GM18870 (cell line): ENCODE measurements around the gene ARG2.

Experiments
- ATAC-seq: cut with Tn5 transposase; IDR thresholded peaks from one replicate; pipeline ENCODE4 v1.9.1; 2021; ENCODE audit warnings: moderate library complexity; ENCODE audit not compliant: unreplicated experiment

The ARG2 gene

GRCh38 chr14:67633451-67634147 is 13.9 kb downstream of the ARG2 start:
- no peak for ATAC-seq

DNA sequence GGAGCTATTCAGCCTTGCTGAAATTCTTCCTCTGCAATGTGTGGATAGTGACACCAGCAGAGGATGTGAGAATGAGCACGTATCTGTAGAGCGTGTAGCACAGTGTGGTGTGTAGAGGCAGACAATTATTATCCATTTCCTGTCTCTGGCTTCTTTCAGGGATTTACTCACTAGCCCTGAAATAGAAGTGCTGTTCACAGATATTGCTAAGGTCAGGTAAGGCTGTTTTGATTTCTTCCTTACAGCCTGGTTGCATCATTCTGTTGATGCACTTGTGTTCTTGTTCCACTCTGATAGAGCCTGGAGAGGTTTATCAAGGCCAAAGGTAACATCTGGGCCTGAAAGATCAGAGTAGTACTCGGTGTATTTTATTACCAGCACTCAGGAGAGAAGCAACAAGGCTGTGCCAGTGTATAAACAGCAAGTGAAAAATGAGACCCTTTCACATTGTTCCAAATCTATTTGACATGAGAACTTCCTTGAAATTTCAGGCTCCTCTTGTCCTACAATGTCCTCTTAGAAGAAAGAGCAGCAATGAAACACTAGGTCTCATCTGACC is 16.7 kb downstream of the ARG2 start:
- peak; percentile 63 for ATAC-seq

DNA sequence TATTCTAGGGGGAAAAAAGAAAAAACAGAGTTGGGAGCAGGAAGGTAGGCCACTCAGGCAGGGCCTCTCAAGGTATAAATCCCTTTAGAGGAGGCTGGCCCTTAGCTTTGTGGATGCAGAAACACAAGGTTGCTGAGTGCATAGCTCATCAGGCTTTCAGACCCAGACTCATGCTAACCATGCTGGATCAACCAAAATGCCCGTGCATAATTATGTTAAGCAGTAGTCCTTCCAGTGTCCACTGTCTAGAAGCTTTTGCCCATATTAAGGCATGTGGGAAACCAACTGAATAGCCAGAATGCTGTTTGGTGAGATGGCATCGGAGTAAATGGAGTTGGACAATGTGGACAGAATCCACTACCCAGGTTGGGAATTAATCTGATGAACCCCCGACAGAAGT is 18.9 kb downstream of the ARG2 start:
- ATAC-seq = no peak

DNA sequence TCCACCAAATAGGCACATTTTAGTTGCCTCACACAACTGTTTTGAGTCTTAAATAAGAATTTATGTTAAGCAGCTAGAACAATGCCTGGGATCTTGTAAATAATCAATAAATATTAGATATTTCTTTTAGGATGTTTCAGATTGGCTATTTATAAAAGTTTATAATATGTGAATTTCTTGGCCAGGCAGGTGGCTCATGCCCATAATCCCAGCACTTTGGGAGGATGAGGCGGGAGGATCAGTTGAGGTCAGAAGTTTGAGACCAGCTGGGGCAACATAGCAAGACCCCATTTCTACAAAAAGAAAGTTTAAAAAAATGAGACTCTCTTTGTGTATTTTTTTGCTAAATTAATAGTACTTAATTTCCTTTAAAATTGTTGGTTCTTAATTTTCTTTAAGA is 21.8 kb downstream of the ARG2 start:
- no peak for ATAC-seq

DNA sequence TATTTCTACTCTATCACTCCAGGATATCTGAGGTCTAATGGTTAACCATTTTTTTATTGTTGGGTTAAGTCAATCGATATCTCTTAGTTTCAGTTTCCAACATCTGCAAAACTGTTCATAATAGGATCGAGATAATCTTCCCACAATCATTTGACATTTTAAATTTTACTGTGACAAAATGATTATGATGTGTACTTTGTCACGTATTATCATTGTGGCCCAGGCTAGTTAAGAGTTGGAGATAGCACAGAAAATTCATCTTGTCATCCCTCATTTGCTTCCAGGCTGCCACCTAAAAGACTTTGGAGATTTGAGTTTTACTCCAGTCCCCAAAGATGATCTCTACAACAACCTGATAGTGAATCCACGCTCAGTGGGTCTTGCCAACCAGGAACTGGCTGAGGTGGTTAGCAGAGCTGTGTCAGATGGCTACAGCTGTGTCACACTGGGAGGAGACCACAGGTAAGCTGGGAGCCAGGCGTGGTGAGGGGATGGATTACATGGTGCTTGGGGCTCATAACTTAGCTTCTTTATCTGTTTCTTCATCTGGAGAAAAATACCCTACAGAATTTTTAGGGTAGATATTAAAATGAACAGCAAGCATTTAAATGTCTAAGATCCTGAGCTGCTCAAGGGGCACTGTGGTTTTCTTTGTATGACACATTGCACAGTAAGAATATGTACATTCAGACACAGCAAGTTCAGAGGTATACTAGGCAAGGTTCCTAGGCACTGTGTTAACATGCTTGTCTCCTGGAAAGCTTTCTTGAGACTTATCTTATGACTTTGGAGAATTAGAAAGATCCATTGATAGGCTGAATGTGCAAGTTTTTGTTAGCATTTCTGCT is 22.4 kb downstream of the ARG2 start:
- ATAC-seq = no peak

GRCh38 chr14:67643713-67644112 is 24.0 kb downstream of the ARG2 start:
- ATAC-seq = no peak

DNA sequence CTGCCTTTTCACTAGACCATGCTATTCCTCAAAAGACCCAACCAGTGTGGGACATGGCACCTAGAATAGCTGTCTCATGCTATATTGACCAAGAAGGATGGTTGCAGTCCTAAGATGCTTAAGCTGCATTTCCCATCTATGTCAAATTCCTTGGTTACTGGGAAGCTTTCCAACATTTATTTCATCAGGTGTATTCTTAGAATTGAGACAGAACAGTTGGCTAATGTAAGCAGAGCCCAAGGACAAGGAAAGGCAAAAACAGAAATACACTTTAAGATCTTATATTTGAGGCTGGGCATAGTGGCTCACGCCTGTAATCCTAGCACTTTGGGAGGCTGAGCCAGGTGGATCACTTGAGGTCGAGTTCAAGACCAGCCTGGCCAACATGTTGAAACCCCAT is 24.7 kb downstream of the ARG2 start:
- ATAC-seq = no peak

- no peak for ATAC-seq
Observed at GRCh38 chr14:67645414-67645813, 25.7 kb downstream of the ARG2 start.

DNA sequence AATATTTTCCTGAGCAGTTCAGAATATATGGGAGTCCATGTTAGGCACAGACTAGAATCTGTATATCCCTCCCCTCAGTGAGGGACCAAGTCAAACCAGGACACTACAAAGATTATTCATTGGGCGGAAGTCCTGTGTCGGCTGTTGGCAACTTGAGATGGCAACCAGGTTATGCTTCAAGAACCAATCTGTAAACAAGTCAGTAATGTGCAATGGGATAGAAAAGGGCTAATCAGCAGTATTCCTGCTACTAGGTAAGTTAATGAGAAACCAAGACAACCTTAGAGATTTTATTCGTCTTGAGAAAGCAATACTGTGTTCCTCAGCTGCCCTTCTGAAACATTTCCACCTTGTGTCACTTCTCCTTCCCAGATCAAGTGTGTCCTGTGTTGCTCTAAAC is 26.4 kb downstream of the ARG2 start:
- ATAC-seq = no peak

DNA sequence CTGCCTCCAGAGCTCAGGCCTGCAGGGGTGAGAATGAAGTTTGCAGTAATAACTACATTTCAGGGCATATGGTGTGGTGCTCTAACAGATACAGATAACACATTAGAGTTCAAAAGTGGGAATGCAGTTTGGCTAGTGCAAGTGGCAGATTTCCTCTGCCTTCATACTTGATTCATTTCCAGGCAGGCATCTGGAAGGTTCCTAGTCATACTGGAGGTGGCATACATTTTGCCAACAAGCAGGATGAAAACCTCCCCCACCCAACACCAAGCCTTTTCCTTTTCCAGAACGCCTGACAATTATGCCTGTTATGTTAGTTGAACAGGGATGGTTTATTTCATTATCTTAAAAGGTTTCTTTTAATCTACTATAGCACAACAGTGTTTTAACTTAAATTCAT is 30.4 kb downstream of the ARG2 start:
- ATAC-seq = no peak

GRCh38 chr14:67650694-67651093 is 31.0 kb downstream of the ARG2 start:
- no peak for ATAC-seq

GRCh38 chr14:67652189-67652588 is 32.5 kb downstream of the ARG2 start:
- no peak for ATAC-seq

DNA sequence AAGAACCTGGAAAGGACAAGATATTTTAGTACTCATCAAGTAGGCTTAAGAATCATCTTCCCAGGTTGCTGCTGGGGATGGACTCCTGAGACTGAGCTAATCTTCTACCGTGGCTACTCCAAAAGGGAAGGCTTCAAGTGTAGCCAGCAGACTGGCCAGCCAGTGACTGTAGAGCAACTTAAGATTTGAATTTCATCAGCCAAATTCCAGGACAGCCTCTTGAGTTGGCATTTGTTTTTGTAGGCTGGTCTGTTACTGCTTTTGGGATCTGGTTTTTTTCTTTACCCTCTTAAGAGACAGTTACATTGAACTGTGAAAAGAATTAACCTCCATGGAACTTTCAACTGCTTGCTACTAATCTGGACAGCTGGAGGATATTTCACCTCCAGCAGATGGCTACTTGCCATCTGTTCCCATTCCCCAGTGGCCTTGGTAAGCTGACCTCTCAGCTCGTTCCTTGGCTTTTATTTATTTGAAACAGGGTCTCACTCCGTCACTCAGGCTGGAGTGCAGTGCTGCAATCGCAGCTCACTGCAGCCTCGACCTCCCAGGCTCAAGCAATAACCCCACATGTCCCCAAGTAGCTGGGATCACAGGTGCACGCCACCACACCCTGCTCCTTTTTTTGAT is 34.0 kb downstream of the ARG2 start:
- no peak for ATAC-seq

DNA sequence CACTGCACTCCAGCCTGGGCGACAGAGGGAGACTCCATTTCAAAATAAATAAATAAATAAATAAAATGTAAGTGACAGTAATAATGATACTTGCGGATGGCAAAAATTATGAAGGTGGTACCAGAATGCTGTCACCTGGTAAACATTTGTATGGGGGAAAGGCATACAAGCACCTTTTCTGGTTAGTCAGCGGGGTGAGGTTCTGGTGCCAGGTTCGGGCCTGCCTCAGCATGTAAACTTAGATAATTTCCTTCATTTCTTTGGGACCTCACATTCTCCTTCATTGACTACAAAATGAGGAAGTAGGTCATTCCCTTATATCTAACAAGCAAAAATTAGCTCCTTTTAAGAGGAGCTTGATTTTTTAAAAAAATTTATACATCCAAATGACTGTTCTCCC is 43.9 kb downstream of the ARG2 start:
- ATAC-seq = no peak

DNA sequence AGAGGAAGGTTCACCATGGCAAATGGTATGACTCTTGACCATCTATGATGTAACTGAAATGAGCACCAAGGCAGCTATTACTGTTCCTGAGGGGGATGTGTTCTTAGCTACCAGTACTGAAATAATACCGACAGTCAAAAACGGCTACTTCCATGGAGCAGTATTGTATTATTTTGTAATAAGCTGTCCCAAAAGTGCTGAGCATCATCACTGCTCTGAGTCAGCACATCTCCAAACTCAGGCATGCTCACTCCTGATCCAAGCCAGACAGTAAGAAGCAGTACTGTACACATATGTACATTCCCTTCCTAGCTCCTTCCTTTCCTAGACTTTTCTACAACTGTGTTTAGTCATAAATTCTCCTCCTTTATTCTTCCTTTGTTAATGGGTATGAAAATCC is 46.1 kb downstream of the ARG2 start:
- no peak for ATAC-seq

DNA sequence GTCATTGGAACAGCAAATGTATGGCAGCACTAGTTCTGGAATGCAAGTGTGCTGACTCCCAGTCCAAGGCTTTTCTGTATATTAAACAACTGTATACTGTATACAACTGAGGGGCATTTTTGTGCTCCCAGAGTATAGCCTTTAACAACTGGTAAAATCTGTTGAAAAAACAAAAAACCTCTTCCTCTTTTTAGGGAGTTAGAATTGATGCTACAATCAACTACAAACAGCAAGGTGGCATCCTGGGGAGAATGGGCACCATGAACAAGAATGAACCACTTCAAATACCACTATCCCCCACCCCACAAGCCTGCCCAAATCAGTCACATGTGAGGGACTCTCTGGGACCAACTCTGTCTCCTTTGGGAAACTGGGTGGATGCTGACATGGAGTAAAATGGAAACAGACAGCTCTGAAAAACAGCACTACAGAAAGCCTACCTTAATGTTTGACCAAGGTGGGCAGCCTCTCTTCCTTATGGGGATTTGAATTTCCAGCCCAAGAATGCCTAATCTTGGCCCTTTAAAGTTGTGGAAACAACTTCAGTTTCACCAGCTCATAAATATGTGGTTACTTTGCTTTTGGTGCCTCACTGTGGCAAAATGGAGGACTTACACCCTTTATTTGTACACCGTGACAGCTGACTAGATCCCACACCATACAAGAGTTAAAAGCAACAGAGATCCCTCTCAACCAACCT is 47.2 kb downstream of the ARG2 start:
- ATAC-seq = peak; percentile 49

DNA sequence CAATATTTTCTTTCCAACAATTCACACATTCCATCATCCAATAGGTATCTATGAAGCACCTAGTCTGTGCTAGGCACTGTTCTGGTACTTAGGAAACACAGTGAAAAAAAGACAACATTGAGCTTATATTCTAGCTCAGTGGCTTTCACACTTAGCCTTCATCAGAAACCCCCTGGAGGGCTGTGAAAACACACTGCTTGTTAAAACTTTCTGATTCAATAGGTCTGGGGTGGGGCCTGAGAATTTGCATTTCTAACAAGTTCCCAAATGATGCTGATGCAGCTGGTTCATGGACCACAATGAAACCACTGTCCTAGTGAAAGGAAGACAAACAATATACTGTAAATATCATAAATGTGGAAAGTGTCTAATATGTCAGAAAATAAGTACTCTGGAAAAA is 48.8 kb downstream of the ARG2 start:
- no peak for ATAC-seq

DNA sequence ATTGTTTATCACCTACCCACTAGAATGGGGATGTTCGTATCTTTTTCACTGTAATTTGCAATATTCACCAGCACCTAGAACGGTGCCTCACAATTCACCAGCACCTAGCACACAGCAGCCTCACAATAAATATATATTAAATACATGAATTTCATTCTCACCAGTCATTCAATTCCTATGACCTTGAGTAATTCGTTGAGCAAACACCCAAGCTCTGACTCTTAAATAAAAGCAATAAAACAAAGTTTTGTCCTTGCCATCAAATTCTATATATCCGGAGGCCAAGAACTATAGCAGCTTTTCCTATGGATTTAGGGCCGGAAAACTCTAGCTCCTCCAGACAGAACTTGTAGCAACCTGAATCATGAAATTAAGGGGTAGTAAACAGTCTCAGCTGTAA is 53.7 kb downstream of the ARG2 start:
- ATAC-seq = no peak

DNA sequence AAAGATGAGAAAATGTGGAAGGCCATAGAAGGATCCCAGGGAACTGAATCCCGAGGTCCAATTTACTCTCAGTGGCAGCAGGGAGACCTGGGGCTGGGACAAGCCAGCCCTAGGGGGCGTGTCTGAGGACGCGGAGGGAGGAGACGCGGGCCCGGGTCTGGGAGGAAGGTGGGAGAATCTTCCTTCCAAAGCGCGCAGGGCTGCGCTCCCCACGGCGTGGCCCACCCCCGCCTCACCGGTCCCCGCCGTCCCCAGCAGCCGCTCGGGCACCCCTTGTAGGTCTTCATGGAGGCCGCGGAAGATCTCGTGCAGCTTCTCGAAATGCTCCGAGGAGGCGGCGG is 54.4 kb downstream of the ARG2 start:
- ATAC-seq = peak; percentile 11

DNA sequence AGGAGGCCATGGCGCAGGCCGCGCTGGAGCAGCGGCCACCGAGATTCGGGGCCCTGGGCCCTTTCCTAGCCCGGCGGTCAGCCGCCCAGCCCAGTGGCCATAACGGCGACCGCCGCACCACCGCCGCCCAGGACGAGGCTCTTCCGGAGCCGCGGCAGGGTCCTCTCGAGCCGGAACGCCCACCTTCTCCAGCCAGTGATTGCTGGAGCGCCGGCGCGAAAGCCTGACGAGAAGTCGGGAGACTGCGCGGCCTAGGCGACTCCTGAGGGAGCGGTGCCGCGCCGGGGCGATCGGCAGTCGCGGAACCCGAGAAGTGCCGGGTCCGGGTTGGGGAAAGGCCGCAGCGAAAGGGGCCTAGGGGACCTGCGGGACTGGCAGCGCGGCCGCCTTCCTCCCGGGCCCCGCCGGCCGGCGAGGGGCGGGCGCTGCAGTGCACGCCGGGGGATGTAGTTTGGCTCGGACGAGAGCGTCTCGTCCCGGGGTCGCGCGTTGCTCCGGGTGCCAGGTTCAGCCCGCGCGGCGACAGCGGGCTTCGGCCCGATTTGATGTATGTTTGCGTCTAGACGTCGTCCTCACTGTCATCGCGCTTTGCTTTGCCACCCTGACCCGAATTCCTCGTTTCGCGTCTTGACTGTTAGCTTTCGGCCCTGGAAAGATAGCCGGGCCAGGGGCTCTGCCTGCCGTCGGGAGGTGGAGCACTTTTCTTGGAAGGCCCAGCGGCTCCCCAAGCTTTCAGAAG is 54.9 kb downstream of the ARG2 start, which contains the start of gene VTI1B:
Gene VTI1B (minus strand): TSS at position 153 of the 739 bp plus-strand sequence. CDS start 143 bp downstream, at position 10.
- ATAC-seq = peak; percentile 70
